KMS-11 (cell line): ENCODE results near the gene EXOC3L1.

Experiments
- H2AFZ ChIP-seq: fragments of 200-600 bp; sonication (generic); 2 replicates; pipeline ENCODE4 v1.6.1; 2016; ENCODE audit warnings: antibody characterized with exemption, mixed run types, low read depth
- H3K27ac ChIP-seq: fragments of 200-600 bp; sonication (generic); 2 replicates; pipeline ENCODE4 v1.6.1; 2016; ENCODE audit warnings: mild to moderate bottlenecking, mixed run types
- H3K27me3 ChIP-seq: fragments of 200-600 bp; sonication (generic); 2 replicates; pipeline ENCODE4 v1.6.1; 2017; ENCODE audit warnings: mild to moderate bottlenecking, low read depth, mixed run types, moderate library complexity; ENCODE audit not compliant: insufficient read depth
- H3K36me3 ChIP-seq: fragments of 200-600 bp; sonication (generic); 2 replicates; pipeline ENCODE4 v1.6.1; 2017; ENCODE audit warnings: mild to moderate bottlenecking, mixed run types; ENCODE audit not compliant: insufficient read depth
- H3K4me1 ChIP-seq: fragments of 200-600 bp; sonication (generic); 2 replicates; pipeline ENCODE4 v1.6.1; 2016; ENCODE audit warnings: mild to moderate bottlenecking, low read depth, mixed run types; ENCODE audit not compliant: poor library complexity, severe bottlenecking
- H3K4me2 ChIP-seq: fragments of 200-600 bp; sonication (generic); 2 replicates; pipeline ENCODE4 v1.7.0; 2016; ENCODE audit warnings: mild to moderate bottlenecking, mixed run types
- H3K4me3 ChIP-seq: fragments of 200-600 bp; sonication (generic); IDR thresholded peaks from 2 replicates; pipeline ENCODE4 v1.6.1; 2017; ENCODE audit warnings: low read depth, low read length, mixed read lengths; ENCODE audit not compliant: insufficient read depth
- H3K79me2 ChIP-seq: fragments of 200-600 bp; sonication (generic); 2 replicates; pipeline ENCODE4 v1.6.1; 2016; ENCODE audit warnings: low read depth, mixed run types; ENCODE audit not compliant: insufficient read depth
- H3K9ac ChIP-seq: fragments of 200-600 bp; sonication (generic); 2 replicates; pipeline ENCODE4 v1.6.1; 2016; ENCODE audit warnings: mild to moderate bottlenecking, mixed run types
- H4K20me1 ChIP-seq: fragments of 200-600 bp; sonication (generic); 2 replicates; pipeline ENCODE4 v1.6.1; 2016; ENCODE audit warnings: mild to moderate bottlenecking, mixed run types; ENCODE audit not compliant: insufficient read depth
- CTCF ChIP-seq: fragments of 200-600 bp; sonication (generic); conservative IDR thresholded peaks from 2 replicates; pipeline ENCODE4 v1.6.1; 2017; ENCODE audit warnings: low read depth, mild to moderate bottlenecking, antibody characterized with exemption, low read length, moderate library complexity, mixed read lengths

EXOC3L1 gene

DNA sequence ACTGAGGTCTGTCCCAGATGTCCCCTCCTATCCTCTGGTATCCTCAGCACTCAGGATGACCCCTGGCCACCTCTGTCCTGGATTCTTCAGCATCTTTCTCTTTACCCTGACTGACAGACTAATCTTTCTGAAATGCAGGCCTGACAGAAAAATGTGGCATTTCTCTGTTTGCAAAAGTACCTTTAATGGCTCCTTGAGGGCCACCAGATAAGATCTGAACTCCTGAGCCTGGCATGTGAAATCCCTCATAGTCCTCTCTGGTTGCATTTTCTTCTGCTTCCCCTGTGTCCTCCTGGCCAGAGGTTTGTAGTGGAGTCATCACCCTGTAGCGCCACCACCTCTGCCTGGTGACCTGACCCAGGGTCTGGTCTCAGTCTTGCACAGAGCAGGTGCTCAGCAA, 6.9 kb upstream of the EXOC3L1 start:
- Histone ChIP-seq H3K27me3 (no peaks in the 10 kb centered on the region), H3K4me3 (no peak overlapping the region), H3K9ac (no peak overlapping the region), H3K79me2 (peaks cover 24% of the 10 kb centered on the region), H4K20me1 (no peaks in the 10 kb centered on the region), H2AFZ (no peak overlapping the region), H3K36me3 (no peaks in the 10 kb centered on the region; the same call in 1 of the 2 replicates), H3K4me1 (peaks cover 13% of the 10 kb centered on the region), H3K4me2 (no peak overlapping the region), H3K27ac (no peak overlapping the region)
- no peak for TF ChIP-seq CTCF

GRCh38 chr16:67195676-67196075, 5.7 kb upstream of the EXOC3L1 start:
- no peaks in the 10 kb centered on the region for H4K20me1 ChIP-seq
- no peak overlapping the region for H2AFZ ChIP-seq
- no peak for TF ChIP-seq CTCF
- H3K79me2 ChIP-seq = peaks cover 24% of the 10 kb centered on the region
- H3K4me2 ChIP-seq = no peak overlapping the region
- H3K27me3 ChIP-seq = no peaks in the 10 kb centered on the region
- no peak overlapping the region for H3K9ac ChIP-seq
- no peaks in the 10 kb centered on the region; the same call in 1 of the 2 replicates for H3K36me3 ChIP-seq
- no peak overlapping the region for H3K4me3 ChIP-seq
- H3K4me1 ChIP-seq = peaks cover 19% of the 10 kb centered on the region
- no peak overlapping the region for H3K27ac ChIP-seq

- TF ChIP-seq CTCF = no peak
- H4K20me1 ChIP-seq = no peaks in the 10 kb centered on the region
- H3K4me3 ChIP-seq = no peak overlapping the region
- H3K27me3 ChIP-seq = no peaks in the 10 kb centered on the region
- H3K27ac ChIP-seq = no peak overlapping the region
- H3K36me3 ChIP-seq = no peaks in the 10 kb centered on the region; the same call in 1 of the 2 replicates
- H3K79me2 ChIP-seq = peaks cover 24% of the 10 kb centered on the region
- H2AFZ ChIP-seq = no peak overlapping the region
- H3K4me2 ChIP-seq = no peak overlapping the region; the same call in 1 of the 2 replicates
- H3K9ac ChIP-seq = no peak overlapping the region
- H3K4me1 ChIP-seq = peaks cover 19% of the 10 kb centered on the region
These were observed 4.3 kb upstream of the EXOC3L1 start for GRCh38 chr16:67194260-67194659.

GRCh38 chr16:67193536-67193935, 3.6 kb upstream of the EXOC3L1 start:
- TF ChIP-seq CTCF = no peak
- Histone ChIP-seq H2AFZ (no peak overlapping the region), H3K27ac (no peak overlapping the region), H3K36me3 (no peaks in the 10 kb centered on the region; the same call in 1 of the 2 replicates), H3K4me2 (peak overlapping the region; percentile 95), H4K20me1 (no peaks in the 10 kb centered on the region), H3K79me2 (peaks cover 24% of the 10 kb centered on the region), H3K9ac (no peak overlapping the region; the same call in 1 of the 2 replicates), H3K4me1 (peaks cover 19% of the 10 kb centered on the region), H3K27me3 (no peaks in the 10 kb centered on the region), H3K4me3 (no peak overlapping the region)
